HG02571 (cell line): ENCODE data around the gene FCHO2.

ENCODE experiments used
- ATAC-seq: cut with Tn5 transposase; IDR thresholded peaks from one replicate; pipeline ENCODE4 v1.9.1; 2021; ENCODE audit warnings: mild to moderate bottlenecking, moderate library complexity; ENCODE audit not compliant: unreplicated experiment

Gene FCHO2

DNA sequence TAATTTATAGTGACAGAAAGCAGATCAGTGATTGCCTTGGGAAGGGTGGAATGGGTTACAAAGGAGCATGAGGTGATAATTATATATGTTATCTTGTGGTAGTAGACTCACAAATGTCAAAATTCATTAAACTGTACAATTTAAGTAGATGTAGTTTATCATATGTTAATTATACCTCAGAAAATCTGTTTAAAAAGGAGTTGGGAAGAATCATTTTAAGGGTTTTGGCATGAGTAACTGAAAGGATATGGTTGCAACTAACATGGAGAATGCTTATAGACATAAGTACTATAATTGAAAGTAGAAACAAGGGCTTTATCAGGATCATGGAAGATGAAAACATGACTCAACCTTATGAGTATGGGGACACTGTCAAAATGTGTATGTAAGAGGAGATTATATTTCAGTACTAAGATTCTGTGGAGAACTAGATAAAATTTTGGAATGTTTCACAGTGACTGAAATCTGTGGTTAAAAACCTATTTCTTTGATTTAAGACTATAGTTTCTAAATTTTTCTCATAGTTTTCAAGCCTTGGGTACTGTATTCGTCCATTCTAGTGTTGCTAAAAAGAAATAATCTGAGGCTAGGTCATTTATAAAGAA, 73.3 kb downstream of the FCHO2 start:
- no peak for ATAC-seq

DNA sequence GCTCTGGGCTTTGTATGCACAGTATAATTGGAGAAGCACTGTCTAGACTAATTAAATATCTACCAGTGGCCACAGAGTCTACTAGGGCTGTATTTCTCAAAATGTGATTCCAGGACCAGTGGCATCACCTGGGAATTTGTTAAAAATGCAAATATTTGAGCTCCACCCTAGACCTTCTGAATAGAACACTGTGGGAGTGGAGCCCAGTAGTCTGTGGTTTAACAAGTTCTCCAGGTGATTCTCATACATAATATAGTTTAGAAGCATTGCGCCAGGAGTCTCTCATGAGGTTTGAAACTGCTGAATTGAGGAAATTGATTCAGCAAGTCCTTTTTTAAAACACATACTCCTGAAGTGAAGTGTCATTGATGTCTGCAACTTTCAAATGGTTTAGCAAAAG, 74.7 kb downstream of the FCHO2 start:
- no peak for ATAC-seq

DNA sequence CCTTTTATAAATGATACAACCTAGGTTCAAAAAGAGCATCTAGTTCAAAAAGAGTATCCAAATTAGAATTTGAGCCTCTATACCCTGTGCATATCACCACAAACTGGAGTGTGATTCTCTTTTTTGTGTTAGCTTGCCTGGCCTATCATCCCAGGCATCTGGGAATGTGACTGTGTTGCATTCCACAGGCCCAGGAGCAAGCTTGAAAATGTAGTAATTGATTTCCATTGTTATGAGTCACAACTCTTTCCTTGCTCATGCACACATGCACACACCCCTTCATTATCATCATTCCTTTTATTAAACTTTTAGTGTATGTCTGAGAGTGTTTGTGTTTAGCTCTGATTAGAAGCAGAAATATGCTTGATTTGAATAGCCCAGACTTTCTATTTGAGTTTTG, 75.2 kb downstream of the FCHO2 start:
- no peak for ATAC-seq

DNA sequence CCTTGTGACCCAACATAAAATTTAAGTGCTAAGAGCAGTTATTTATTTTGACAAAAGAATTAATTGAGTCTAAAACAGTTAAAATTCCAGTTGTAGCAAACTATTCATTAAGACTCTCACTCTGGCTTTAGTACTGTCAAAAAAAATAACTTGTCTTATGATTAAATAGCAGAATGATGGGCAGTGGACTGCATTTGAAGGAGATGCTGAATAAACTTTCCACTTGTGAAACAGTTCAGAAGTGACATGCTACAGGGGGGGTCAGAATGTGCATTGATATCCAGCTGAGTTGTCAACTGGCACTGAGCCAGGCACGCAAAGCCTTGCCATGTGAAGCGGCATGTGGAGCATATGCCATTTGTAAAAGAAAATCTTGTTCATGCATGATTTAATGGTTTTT, 76.0 kb downstream of the FCHO2 start:
- ATAC-seq = no peak

DNA sequence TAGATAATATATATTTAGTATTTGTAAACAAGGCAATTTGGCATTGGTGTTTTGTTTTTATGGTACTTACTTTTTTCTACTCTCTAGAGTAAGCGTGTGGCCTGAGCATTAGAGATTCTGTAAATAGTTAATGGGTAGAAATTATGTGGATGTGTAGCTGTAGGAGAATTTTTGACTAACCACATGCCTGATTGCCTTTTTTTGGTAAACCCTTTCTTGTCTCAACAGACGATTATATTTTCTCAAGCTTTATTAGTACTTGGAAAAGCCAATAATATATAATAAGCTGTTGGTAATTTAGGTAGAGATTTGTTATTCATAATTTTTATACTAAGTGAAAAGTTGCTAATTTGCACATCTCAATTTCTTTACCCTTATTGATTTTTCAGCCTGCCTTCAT, 76.8 kb downstream of the FCHO2 start:
- no peak for ATAC-seq

DNA sequence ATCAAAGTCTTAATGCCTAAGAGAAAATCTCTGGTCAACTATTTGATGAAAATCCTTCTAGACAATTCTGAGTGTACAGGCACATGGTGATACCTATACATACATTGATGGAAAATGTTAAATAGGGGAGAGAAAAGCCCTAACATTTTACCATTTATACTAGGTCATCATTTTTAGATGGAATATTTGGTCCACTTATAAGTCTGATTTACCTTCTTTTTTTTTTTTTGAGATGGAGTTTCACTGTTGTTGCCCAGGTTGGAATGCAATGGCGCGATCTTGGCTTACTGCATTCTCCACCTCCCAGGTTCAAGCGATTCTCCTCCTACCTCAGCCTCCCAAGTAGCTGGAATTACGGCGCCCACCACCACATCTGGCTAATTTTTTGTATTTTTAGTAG, 81.7 kb downstream of the FCHO2 start:
- ATAC-seq = no peak

DNA sequence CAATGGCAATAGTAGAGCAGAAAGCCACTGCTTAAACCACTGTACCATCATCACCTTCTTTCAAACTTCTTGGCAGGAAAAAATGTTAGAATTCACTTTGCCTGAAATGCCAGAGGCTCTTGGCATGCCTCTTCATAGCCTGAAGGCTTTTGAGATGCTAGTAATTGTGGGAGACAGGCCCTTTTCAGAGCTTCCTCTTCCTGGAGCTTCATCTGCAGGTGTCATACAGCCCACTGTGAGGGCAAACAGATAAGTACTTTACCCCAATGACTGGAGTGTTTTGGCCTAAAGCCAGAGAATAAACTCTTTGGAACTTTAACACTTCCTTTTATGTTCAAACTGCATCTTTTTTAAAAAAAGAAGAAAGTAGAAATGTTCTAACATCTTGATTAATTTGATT, 83.2 kb downstream of the FCHO2 start:
- no peak for ATAC-seq

DNA sequence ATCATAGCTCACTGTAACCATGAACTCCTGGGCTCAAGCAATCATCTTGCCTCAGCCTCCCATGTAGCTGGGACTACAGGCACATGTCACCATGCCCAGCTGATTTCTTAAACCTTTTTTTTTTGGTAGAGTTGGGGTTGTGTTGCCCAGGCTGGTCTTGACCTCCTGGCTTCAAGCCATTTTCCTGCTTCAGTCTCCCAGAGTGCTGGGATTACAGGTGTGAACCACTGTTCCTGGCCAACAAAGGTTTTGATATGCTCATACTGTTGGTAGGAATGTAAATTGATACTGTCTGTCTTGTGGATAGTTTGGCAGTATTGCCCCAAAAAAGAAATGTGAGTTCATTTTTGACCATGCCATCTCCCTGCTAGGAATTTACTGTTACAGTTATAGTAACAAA, 87.2 kb downstream of the FCHO2 start:
- no peak for ATAC-seq

DNA sequence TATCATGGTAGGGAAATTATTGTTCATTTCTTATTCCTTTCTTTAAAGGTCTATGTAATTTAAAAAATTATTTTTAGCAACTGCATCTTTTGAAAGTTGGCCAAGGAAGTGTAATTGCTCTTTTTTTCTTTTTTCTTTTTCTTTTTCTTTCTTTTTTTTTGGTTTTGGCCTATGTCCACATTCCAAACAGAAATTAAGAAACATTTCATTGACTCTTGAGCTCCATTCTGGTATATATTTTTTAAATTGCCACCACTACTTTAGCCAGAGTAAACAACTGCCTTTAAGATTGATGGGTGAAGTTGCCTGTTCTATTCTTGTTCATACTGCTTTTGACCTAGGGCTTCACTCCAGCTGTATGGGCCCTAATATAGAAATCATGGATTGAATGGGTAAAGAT, 88.7 kb downstream of the FCHO2 start:
- ATAC-seq = no peak

DNA sequence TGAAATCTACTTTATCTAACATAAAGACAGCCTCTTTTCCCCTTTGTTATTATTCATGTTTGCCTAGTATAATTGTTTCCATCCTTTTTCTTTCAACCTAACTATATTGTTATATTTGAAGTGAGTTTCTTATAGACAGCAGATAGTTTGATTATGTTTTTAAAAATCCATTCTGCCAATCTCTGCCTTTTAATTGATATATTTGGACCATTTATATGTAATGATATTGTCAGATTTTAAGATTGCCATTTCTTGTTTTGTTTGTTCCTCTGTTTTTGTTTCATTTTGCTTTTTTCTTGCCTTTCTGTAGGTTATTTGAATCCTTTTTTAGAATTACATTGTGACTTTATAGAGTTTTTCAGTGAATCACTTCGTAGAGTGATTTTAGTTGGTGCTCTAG, 89.8 kb downstream of the FCHO2 start:
- ATAC-seq = no peak

DNA sequence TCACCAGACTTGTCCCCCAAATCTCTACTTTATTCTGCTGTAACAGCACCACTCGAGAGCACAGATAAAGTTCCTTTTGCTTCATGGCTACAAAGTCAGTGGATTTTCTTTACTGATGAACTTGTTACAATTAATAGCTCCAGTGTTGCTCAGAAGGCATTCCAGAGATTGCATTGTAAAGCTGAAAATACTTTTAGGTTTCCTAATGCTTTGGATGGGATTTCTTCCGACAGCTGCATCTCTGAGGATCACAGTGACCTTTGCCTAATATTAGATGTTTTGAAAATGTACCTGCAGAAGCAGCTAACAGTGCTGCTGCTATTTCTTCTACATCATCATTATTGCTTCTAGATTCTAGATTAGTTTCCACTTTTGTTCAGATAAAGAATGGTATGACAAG, 105.8 kb downstream of the FCHO2 start:
- ATAC-seq = no peak

DNA sequence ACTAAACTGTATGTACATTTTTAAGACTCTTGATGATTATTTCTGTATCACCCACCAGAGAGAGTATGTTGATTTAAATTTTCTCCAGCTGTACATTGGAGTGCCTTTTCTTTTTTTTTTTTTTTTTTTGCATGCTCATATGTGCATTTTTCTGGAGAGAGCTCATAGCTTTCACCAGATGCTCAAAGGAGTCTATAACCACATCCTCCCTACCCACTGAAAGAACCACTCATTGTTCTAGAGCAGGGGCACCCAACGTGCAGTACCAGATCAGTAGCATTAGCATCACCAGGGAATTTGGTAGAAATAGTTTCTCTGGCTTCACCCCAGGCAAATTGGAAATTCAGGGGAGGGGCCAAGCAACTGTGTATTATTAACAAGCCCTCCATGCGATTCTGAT, 110.6 kb downstream of the FCHO2 start:
- ATAC-seq = no peak

DNA sequence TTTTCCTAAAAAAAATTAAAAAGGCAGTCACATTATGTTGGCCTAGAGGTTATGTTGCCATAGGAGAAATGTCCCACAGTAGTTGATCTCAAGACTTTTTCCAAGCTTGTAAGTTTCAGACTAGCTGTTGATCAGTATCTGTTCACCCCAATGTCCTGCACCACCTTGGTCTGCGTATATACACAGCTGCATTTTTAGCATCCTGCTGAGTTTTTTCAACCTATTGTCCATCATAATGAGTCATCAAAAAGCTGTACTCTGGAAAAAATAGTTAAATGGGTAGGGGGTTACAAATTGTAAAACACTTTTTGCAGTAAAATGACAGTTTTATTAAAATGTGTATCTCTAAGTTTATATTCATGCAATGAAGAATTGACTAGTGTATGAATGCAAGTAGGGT, 111.4 kb downstream of the FCHO2 start:
- no peak for ATAC-seq

DNA sequence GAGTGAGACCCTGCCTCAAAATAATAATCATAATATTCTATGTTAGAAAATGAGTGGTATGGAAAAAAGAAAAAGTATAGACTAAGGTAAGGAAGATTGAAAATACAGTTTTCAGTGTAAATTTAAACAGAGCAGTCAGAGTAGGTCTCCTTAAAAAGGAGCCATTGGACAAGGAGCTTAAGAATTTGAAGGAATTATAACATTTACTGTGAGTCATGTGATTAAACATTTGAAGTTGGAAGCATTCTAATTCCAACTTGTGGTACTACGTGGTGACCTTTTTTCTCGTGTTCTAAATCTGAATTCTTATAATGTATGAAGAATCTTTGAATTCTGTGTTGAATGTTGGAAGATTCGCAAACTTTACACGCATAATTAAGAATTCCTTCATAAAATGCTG, 125.3 kb downstream of the FCHO2 start:
- no peak for ATAC-seq

DNA sequence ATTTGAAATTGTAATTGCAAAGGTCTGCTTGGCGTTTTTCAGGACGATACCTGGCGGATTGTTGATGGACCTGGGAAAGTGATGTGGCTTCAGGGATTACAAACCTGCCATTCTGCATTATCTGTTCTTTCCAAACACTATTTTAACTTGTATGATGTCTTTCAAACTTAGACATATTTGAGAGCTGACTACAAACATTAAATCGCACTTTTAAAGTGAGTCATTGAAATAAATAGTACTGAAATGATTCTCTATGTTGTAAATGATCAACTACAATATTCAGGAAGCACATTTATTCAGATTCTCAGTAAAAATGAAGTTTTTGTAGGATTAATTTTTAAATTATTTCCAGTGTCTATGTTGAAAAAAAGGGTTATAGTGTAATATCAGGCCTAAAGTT, 132.2 kb downstream of the FCHO2 start:
- ATAC-seq = no peak

DNA sequence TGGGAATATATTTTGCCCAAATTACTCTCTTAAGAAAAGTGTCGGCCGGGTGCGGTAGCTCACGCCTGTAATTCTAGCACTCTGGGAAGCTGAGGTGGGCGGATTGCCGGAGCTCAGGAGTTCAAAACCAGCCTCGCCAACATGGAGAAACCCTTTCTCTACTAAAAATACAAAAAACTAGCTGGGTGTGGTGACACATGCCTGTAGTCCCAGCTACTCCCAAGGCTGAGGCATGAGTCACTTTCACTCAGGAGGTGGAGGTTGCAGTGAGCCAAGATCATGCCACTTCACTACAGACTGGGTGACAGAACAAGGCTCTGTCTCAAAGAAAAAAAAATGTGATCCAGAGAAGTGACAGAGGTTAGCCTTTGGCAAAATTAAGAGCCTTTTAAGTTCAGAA, 138.1 kb downstream of the FCHO2 start:
- no peak for ATAC-seq

DNA sequence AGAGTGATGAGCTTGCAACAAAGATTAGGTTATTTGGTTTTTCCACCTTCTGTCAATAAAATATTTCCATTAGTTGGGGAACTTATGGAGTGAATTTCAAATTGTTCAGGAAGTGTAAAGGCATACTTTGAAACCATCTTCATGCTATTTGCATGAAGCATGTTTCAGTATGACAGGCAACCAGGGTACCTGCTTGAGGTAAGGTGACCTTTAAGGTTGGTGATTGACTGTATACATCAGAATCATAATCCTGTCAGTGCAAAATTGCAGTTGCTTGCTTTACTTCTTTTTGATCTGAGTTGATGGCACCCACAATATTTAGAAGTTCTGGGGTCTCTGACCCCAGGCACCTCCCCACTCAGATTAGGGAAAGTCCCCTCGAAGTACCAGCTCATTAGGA, 138.6 kb downstream of the FCHO2 start:
- no peak for ATAC-seq

DNA sequence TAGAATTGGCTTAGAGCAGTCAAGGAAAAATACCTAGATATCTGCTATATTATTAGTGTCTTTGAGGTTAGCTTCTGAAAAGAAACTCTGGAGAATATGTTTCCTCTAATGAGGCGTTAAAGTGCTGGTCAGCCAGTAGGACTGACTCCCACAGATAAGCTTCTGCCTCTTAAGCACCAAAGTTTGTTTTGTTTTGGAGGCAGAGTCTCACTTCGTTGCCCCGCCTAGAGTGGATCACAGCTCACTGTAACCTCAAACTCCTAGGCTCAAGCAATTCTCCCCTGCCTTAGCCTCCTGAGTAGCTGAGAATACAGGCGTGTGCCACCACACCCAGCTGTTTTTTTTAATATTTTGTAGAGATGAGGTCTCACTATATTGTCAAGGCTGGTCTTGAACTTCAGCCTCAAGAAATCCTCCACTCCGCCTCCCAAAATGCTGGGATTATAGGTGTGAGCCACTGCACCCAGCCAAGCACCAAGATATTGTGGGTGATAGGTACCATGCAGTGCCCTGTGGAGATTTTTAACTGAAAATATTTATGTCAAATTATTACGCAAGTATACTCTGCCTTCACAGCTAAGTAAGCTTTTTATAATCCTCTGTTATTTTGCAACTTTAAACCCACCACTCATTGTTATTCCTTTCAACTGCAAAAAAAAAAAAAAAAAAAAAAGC, 139.9 kb downstream of the FCHO2 start:
- no peak for ATAC-seq

DNA sequence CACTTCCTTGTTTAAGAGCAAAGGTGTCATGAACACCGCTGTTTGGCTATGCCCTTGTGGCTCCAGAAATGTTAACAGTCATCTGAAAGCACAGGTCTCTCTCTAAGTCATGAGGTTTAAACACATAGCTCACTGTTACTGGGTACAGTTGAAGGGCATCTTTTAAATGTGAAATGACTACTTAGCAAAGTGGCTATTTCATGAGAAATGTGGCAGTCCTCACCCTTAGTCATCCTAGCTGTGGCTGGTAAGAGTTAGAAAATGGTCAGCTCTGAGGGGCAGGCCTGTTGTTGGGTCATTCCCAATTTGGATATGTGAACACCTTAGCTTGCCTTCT, 140.4 kb downstream of the FCHO2 start:
- no peak for ATAC-seq

DNA sequence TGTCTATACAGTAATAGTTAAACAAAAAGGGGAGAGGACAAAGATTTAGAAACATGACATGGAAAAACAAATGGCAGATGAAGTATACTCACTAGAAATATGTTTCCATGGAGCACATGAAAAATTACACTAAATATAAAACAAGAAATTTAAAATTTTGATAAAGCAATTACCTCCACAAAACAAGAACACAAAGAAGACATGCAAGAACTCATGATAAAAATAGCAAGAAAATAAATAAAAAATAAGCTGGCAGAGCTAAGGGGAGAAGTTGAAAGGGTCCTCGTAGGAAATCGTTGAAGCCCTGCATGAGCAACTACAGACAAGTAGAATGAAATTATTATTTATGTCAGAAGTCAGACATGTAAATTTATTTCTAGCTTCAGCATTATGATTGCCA, 141.9 kb downstream of the FCHO2 start:
- no peak for ATAC-seq

DNA sequence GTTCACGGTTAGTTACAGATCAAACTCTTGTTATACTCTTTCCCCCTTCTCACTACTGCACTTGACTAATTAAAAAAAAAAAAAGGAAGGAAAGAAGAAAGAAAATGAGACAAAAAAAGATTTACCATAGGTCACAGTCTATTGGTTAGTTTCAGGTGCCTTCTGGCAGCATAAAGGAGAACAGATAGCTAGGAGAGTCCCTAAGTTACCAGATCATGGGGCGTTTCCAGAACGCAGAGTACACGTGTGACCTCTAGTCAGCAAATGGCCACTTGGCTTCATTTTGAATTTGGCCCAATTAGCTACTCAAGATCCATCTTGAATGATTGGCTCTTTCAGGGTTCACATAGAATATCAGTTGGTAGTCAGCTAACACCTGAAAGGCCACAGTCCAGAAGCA, 144.3 kb downstream of the FCHO2 start:
- no peak for ATAC-seq

DNA sequence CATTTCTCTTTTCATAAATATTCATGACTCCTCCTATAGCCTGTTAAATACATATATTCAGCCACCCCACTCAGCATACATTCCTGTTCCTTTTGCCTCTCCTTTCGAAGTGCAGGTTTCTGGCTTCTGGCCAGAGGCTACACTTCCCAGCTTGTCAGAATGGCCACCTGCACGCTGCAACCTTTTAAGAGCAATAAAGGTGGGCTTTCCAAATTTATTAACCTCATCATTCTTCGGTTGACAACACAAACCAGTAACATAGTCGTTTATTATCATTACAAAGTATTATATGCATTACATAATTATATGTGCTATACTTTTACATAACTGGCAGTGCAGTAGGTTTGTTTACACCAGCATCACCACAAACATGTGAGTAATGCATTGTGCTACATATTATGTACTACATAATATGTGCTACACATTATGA, 148.0 kb downstream of the FCHO2 start:
- ATAC-seq = no peak

DNA sequence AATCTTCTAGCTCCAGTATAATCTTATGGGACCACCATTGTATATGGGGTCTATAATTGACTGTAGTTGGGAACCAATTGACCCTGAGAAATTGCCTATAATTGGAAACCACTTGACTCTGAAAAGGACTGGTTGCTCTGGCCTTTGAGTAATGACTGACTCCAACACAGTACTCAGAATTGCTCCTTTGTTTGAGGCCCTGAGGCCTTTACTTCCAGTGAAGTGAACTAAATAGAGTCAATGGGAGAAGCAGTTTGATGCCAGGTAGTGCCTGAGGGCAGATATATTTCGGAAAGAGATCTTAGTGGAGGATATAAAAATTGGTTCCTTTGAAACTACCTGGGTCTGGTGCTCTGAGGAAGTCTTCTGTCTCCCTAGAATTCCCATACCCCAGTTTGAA, 148.5 kb downstream of the FCHO2 start:
- ATAC-seq = no peak
